Caki2 (cell line): Measurements from ENCODE around the gene NKX2-4. TPM values are rescaled to one million over a fixed set of nuclear protein-coding genes. Genes with fewer than 3 reads are reported as not detected.
"Not testable (repeated sequence)": the region's sequence is repeated elsewhere in the genome, so short reads cannot be mapped to it uniquely, and the experiment has no call there.

Source experiments
- DNase-seq: peaks from one replicate; pipeline ENCODE4 v3.0.0-alpha.2; 2015; ENCODE audit warnings: low read depth
- in situ Hi-C: cut with HindIII; loops from 2 replicates; pipeline ENCODE4 v1.10.0; 2016; ENCODE audit warnings: low sequenced_read_pairs, low pct_unique_long_range_greater_than_20kb, mixed read lengths
- total RNA-seq: library from RNA; depleted of rRNA; stranded (reverse); fragments of >200 nt; shearing (Covaris generic); gene quantifications from 2 replicates; pipeline ENCODE4 v1.2.3, GENCODE V29; 2014; ENCODE audit warnings: low replicate concordance; rRNA removed

Gene NKX2-4
- not detected in 2 replicates for total RNA-seq

- in situ Hi-C loops: no loop called here
- DNase-seq: no peak
Measured at GRCh38 chr20:21397341-21398108, at the start of gene NKX2-4. TSS of gene NKX2-4 (minus strand) at chr20:21397526. CDS start at chr20:21397399, 127 bp downstream.

GRCh38 chr20:21437816-21438215 is 40.5 kb upstream of the NKX2-4 start:
- DNase-seq: no peak
- in situ Hi-C loops: no loop called here

GRCh38 chr20:21437248-21437647 is 39.9 kb upstream of the NKX2-4 start:
- in situ Hi-C loops: no loop called here
- DNase-seq: no peak

- in situ Hi-C loops: no loop called here
- DNase-seq: peak; percentile 93
Measured at GRCh38 chr20:21436205-21436604, 38.9 kb upstream of the NKX2-4 start.

- in situ Hi-C loops: no loop called here
- no peak for DNase-seq
Measured at GRCh38 chr20:21435576-21435975, 38.2 kb upstream of the NKX2-4 start.

- peak; percentile 51 for DNase-seq
Measured at GRCh38 chr20:21433329-21433890, 36.1 kb upstream of the NKX2-4 start.

GRCh38 chr20:21432911-21433310 is 35.6 kb upstream of the NKX2-4 start:
- DNase-seq: peak; percentile 23
- in situ Hi-C loops: no loop called here

More at GRCh38 chr20:21433329-21433890, 36.1 kb upstream of the NKX2-4 start:
- in situ Hi-C loops: no loop called here

GRCh38 chr20:21430020-21430419 is 32.7 kb upstream of the NKX2-4 start:
- in situ Hi-C loops: no loop called here
- peak; percentile 59 for DNase-seq

GRCh38 chr20:21424846-21425245 is 27.5 kb upstream of the NKX2-4 start:
- peak; percentile 36 for DNase-seq
- in situ Hi-C loops: no loop called here

GRCh38 chr20:21423712-21424111 is 26.4 kb upstream of the NKX2-4 start:
- DNase-seq, in situ Hi-C loops: not testable (repeated sequence)

GRCh38 chr20:21421601-21422236 is 24.4 kb upstream of the NKX2-4 start:
- DNase-seq: no peak
- in situ Hi-C loops: no loop called here

GRCh38 chr20:21419147-21419546 is 21.8 kb upstream of the NKX2-4 start:
- in situ Hi-C loops, DNase-seq: not testable (repeated sequence)

GRCh38 chr20:21413996-21414395 is 16.7 kb upstream of the NKX2-4 start:
- in situ Hi-C loops: not testable (repeated sequence)

GRCh38 chr20:21411725-21412124 is 14.4 kb upstream of the NKX2-4 start:
- DNase-seq: no peak
- in situ Hi-C loops: no loop called here

More at GRCh38 chr20:21413996-21414395, 16.7 kb upstream of the NKX2-4 start:
- not testable (repeated sequence) for DNase-seq

GRCh38 chr20:21399005-21399475 is 1.7 kb upstream of the NKX2-4 start:
- no peak for DNase-seq
- in situ Hi-C loops: no loop called here

- in situ Hi-C loops: no loop called here
- no peak for DNase-seq
Measured at GRCh38 chr20:21398109-21399004, 1.0 kb upstream of the NKX2-4 start.

- in situ Hi-C loops: no loop called here
- DNase-seq: no peak
Measured at GRCh38 chr20:21396599-21397340, 556 bp downstream of the NKX2-4 start.
